Measurements from ENCODE around the gene PSMD4. TPM values are rescaled to one million over a fixed set of nuclear protein-coding genes. Genes with fewer than 3 reads are reported as not detected.

PSMD4 gene
- total RNA-seq, 1 donor from 2014 or later = 150 TPM

DNA sequence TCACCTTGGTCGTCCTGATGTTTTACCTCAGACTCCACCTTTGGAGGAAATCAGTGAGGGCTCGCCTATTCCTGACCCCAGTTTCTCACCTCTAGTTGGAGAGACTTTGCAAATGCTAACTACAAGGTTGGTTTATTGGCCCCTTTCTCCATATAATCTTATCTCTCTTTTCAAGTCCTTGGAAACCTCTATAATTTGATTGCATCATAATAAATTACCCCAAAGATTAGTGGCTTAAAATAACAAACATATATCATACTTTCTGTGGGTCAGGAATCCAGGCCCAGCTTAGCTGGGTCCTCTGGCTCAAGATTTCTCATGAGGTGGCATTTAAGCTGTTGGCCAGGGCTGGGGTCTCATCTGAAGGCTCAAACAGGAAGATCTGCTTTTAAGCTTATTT is 12.1 kb upstream of the PSMD4 start:
- no peak overlapping the region for H3K4me3 Mint-ChIP-seq (ENCODE audit: unreplicated experiment)
- no peaks in the 10 kb centered on the region for H3K27me3 Mint-ChIP-seq (ENCODE audit: unreplicated experiment)
- H3K9me3 Mint-ChIP-seq (ENCODE audit: unreplicated experiment) = no peaks in the 10 kb centered on the region
- H3K36me3 Mint-ChIP-seq (ENCODE audit: unreplicated experiment) = peaks cover 64% of the 10 kb centered on the region
- H3K27ac Mint-ChIP-seq (ENCODE audit: unreplicated experiment) = no peak overlapping the region
- H3K4me1 Mint-ChIP-seq (ENCODE audit: unreplicated experiment) = peaks cover 11% of the 10 kb centered on the region
- DNase-seq (ENCODE audit: extremely low spot score, unreplicated experiment) = no peak
- TF ChIP-seq, protein P1, sequence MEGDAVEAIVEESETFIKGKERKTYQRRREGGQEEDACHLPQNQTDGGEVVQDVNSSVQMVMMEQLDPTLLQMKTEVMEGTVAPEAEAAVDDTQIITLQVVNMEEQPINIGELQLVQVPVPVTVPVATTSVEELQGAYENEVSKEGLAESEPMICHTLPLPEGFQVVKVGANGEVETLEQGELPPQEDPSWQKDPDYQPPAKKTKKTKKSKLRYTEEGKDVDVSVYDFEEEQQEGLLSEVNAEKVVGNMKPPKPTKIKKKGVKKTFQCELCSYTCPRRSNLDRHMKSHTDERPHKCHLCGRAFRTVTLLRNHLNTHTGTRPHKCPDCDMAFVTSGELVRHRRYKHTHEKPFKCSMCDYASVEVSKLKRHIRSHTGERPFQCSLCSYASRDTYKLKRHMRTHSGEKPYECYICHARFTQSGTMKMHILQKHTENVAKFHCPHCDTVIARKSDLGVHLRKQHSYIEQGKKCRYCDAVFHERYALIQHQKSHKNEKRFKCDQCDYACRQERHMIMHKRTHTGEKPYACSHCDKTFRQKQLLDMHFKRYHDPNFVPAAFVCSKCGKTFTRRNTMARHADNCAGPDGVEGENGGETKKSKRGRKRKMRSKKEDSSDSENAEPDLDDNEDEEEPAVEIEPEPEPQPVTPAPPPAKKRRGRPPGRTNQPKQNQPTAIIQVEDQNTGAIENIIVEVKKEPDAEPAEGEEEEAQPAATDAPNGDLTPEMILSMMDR (IDR thresholded peaks at IDR 0.05) = no peak

DNA sequence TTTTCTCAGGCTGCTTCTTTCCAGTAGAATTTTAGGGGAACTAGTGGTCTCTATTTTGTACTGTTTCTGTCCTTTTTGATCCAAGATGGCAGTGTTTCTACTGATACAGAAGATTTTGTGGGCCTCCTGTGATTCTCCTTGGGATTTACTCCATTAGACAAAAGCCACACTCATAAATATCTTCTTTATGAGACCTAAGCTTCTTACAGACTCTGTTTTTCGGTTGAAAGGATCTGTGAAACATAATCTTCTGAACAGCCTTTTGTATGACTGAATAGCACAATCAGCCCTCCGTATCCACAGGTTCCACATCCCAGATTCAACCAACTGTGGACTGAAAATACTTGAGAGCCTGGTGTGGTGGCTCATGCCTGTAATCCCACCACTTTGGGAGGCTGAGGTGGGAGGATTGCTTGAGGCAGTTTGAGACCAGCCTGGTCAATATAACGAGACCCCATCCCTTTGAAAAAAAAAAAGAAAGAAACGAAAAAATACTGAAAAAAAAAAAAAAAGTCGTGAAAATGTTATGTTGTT is 10.8 kb upstream of the PSMD4 start:
- Mint-ChIP-seq H3K4me3 (ENCODE audit: unreplicated experiment) (no peak overlapping the region), H3K27ac (ENCODE audit: unreplicated experiment) (no peak overlapping the region), H3K36me3 (ENCODE audit: unreplicated experiment) (peaks cover 63% of the 10 kb centered on the region), H3K4me1 (ENCODE audit: unreplicated experiment) (no peaks in the 10 kb centered on the region), H3K9me3 (ENCODE audit: unreplicated experiment) (no peaks in the 10 kb centered on the region), H3K27me3 (ENCODE audit: unreplicated experiment) (no peaks in the 10 kb centered on the region)
- DNase-seq (ENCODE audit: extremely low spot score, unreplicated experiment) = no peak
- TF ChIP-seq, protein P1 (IDR thresholded peaks at IDR 0.05) = no peak

DNA sequence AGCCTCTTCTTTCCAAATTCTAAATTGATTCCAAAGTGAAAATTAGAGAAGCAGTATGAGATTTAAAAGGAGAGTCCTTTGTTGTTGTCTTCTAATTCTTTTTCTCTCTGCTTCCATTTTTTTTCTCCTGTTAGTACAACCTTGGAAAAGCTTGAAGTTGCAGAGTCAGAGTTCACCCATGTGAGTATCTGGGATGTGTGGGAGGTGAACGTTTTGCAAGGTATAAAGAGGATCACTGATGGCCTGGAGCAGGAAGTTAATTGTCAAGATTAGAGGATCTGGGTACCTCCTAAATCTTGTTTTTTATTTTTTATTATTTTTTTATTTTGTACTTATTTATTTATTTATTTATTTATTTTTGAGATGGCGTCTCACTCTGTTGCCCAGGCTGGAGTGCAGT is 7.7 kb upstream of the PSMD4 start:
- no peaks in the 10 kb centered on the region for H3K9me3 Mint-ChIP-seq (ENCODE audit: unreplicated experiment)
- H3K36me3 Mint-ChIP-seq (ENCODE audit: unreplicated experiment) = peaks cover 58% of the 10 kb centered on the region
- no peaks in the 10 kb centered on the region for H3K27me3 Mint-ChIP-seq (ENCODE audit: unreplicated experiment)
- DNase-seq (ENCODE audit: extremely low spot score, unreplicated experiment) = no peak
- no peak overlapping the region for H3K4me3 Mint-ChIP-seq (ENCODE audit: unreplicated experiment)
- H3K27ac Mint-ChIP-seq (ENCODE audit: unreplicated experiment) = no peak overlapping the region
- TF ChIP-seq, protein P1 (IDR thresholded peaks at IDR 0.05) = no peak
- peaks cover 2% of the 10 kb centered on the region for H3K4me1 Mint-ChIP-seq (ENCODE audit: unreplicated experiment)

DNA sequence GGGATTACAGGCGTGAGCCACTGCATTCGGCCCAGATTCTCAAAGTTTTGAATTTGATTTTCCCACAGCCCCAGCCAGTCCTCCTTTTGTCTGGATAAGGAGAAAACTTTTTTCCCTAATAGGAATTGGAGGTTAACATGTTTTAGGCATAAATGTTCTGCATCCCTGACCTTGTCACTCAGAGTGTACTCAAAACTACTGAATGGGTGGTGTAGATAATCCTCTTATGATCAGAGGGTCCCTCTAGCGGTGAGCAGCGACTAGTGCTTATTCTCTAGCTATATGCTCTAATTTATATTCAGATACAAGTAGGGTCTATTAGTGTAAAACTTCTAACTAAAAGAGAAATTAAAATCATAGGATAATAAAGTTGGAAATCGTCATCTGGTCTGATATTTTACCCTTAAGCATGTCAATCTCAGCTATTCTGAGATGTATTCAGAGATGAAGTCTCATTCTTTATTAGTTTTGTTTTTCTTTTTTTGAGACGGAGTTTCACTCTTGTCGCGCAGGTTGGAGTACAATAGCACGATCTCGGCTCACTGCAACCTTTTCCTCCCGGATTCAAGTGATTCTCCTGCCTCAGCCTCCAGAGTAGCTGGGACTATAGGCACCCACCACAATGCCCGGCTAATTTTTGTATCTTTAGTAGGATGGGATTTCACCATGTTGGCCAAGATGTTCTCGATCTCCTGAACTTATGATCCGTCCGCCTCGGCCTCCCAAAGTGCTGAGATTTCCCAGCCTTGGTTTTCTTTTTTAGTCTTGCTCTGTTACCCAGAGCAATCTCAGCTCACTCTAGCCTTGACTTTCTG is 2.7 kb upstream of the PSMD4 start:
- peaks cover 18% of the 10 kb centered on the region for H3K4me1 Mint-ChIP-seq (ENCODE audit: unreplicated experiment)
- no peaks in the 10 kb centered on the region for H3K9me3 Mint-ChIP-seq (ENCODE audit: unreplicated experiment)
- no peak for DNase-seq (ENCODE audit: extremely low spot score, unreplicated experiment)
- TF ChIP-seq, protein P1 (IDR thresholded peaks at IDR 0.05) = peak; percentile 84
- H3K36me3 Mint-ChIP-seq (ENCODE audit: unreplicated experiment) = peaks cover 26% of the 10 kb centered on the region
- no peak overlapping the region for H3K4me3 Mint-ChIP-seq (ENCODE audit: unreplicated experiment)
- H3K27ac Mint-ChIP-seq (ENCODE audit: unreplicated experiment) = no peak overlapping the region
- no peaks in the 10 kb centered on the region for H3K27me3 Mint-ChIP-seq (ENCODE audit: unreplicated experiment)

DNA sequence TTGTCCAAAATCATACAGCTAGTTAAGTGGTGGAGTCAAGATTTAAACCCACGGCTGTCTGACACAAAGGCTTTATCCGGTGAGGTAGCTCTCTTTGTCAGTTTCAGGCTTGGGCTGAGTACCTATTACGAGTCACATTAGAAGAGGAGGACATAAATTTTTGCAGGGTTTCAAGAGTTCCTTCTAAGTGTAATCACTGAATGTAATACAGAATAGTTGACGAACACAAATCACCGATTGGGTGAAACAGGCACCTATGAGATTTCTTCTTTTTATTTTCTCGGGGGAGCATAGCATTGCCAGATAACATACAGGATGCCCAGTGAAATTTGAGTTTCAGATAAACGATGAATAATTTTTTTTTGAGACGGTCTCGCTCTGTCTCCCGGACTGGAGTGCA is 847 bp downstream of the PSMD4 start:
- Mint-ChIP-seq H3K27me3 (ENCODE audit: unreplicated experiment) (no peaks in the 10 kb centered on the region), H3K4me3 (ENCODE audit: unreplicated experiment) (peak overlapping the region; percentile 86), H3K27ac (ENCODE audit: unreplicated experiment) (peak overlapping the region; percentile 97), H3K4me1 (ENCODE audit: unreplicated experiment) (peaks cover 23% of the 10 kb centered on the region), H3K9me3 (ENCODE audit: unreplicated experiment) (no peaks in the 10 kb centered on the region), H3K36me3 (ENCODE audit: unreplicated experiment) (peaks cover 1% of the 10 kb centered on the region)
- TF ChIP-seq, protein P1 (IDR thresholded peaks at IDR 0.05) = no peak
- DNase-seq (ENCODE audit: extremely low spot score, unreplicated experiment) = no peak

All from osteocyte (in vitro differentiated cells).